ENCODE data around the gene MCUB.

DNA sequence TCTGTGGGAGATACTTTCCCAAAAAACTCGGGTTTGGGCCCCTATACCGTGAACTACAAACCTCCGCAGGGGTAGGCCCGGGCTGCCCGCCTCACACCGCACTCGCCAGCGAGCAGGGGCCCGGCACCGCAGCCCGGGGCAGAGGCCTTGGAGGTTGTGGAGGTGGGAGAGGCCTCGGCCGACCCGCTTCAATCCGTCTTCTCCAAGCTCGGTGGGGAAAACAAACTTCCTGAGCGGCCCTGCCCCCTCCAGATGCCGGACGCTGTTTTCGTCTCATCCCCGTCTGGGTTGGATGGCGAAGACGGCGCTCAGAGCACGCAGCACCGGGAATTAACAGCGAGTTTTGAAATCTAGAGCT, 442 bp upstream of the MCUB start:
- TF ChIP-seq, protein P1, sequence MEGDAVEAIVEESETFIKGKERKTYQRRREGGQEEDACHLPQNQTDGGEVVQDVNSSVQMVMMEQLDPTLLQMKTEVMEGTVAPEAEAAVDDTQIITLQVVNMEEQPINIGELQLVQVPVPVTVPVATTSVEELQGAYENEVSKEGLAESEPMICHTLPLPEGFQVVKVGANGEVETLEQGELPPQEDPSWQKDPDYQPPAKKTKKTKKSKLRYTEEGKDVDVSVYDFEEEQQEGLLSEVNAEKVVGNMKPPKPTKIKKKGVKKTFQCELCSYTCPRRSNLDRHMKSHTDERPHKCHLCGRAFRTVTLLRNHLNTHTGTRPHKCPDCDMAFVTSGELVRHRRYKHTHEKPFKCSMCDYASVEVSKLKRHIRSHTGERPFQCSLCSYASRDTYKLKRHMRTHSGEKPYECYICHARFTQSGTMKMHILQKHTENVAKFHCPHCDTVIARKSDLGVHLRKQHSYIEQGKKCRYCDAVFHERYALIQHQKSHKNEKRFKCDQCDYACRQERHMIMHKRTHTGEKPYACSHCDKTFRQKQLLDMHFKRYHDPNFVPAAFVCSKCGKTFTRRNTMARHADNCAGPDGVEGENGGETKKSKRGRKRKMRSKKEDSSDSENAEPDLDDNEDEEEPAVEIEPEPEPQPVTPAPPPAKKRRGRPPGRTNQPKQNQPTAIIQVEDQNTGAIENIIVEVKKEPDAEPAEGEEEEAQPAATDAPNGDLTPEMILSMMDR (IDR thresholded peaks at IDR 0.05 in 2 of 3, conservative IDR thresholded peaks at IDR 0.05 in 1 of 3; ENCODE audit: borderline replicate concordance in 1 of 3, insufficient read depth in 1 of 3, low read depth in 2 of 3, low read length in 2 of 3), result no peak
- TF ChIP-seq POLR2A (IDR thresholded peaks at IDR 0.05; ENCODE audit: borderline replicate concordance, extremely low read depth, insufficient read depth, insufficient read length), result no peak
- TF ChIP-seq FOSL1 (IDR thresholded peaks at IDR 0.05; ENCODE audit: low read depth), result no peak
- no peak for TF ChIP-seq EZH2 (IDR thresholded peaks at IDR 0.05)
- no peak for TF ChIP-seq EZH2phosphoT487 (IDR thresholded peaks at IDR 0.05; ENCODE audit: borderline replicate concordance)
- no peak for TF ChIP-seq CEBPB (IDR thresholded peaks at IDR 0.05; ENCODE audit: low read depth)
- TF ChIP-seq RAD21 (IDR thresholded peaks at IDR 0.05; ENCODE audit: low read depth), result no peak
- no peak for TF ChIP-seq EGR1 (IDR thresholded peaks at IDR 0.05; ENCODE audit: low read depth)
- TF ChIP-seq, protein P2, sequence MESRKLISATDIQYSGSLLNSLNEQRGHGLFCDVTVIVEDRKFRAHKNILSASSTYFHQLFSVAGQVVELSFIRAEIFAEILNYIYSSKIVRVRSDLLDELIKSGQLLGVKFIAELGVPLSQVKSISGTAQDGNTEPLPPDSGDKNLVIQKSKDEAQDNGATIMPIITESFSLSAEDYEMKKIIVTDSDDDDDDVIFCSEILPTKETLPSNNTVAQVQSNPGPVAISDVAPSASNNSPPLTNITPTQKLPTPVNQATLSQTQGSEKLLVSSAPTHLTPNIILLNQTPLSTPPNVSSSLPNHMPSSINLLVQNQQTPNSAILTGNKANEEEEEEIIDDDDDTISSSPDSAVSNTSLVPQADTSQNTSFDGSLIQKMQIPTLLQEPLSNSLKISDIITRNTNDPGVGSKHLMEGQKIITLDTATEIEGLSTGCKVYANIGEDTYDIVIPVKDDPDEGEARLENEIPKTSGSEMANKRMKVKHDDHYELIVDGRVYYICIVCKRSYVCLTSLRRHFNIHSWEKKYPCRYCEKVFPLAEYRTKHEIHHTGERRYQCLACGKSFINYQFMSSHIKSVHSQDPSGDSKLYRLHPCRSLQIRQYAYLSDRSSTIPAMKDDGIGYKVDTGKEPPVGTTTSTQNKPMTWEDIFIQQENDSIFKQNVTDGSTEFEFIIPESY (IDR thresholded peaks at IDR 0.05; ENCODE audit: extremely low read depth, insufficient replicate concordance, low read length), result no peak
- TF ChIP-seq POLR2AphosphoS5 (IDR thresholded peaks at IDR 0.05; ENCODE audit: low read depth, low read length), result no peak
